HepG2 (cell line): ENCODE data around the gene ALDH2. TPM values are rescaled to one million over a fixed set of nuclear protein-coding genes. Genes with fewer than 3 reads are reported as not detected.

Experiments used
- ATAC-seq: fragments of 200-7000 bp; cut with Tn5 transposase; 3 replicates; pipeline ENCODE4 v1.9.1; 2020; ENCODE audit warnings: mild to moderate bottlenecking, moderate library complexity
- BruUV-seq: library from RNA; stranded (reverse); fragments of 400-500 nt; replicated peaks from 2 replicates; lab custom pipeline; 2021; lab: Mats Ljungman, UMichigan
- CTCF ChIA-PET: fragments of 300-600 bp; formaldehyde crosslinking; extraction: SDS; loops from one replicate; lab custom pipeline; 2021; ENCODE audit warnings: low total read pairs, inconsistent platforms, low intra/inter-chr PET ratio; lab: Yijun Ruan, JAX
- POLR2A ChIA-PET: fragments of 350-600 bp; sonication (Branson Sonifier 250); formaldehyde crosslinking; loops from one replicate; lab custom pipeline; 2020; ENCODE audit warnings: antibody characterized with exemption, inconsistent platforms; lab: Yijun Ruan, JAX
- DNase-seq: peaks from one replicate; pipeline ENCODE4 v3.0.0-alpha.2; 2015; ENCODE audit warnings: low spot score
- FAIRE-seq: peaks from 3 replicates; lab custom pipeline; 2011; peaks lifted over from hg19 to GRCh38; lab: Jason Lieb, UNC
- H2AFZ ChIP-seq: one replicate; pipeline ENCODE4 v1.6.1; 2011; ENCODE audit warnings: low read length, inconsistent platforms
- H3K27ac ChIP-seq: fragments of 300-600 bp; 3 replicates; pipeline ENCODE4 v1.8.0; 2011; ENCODE audit warnings: mixed run types, mild to moderate bottlenecking, mixed read lengths, low read length, inconsistent platforms; ENCODE audit not compliant: insufficient read depth; ENCODE audit errors: extremely low read length
- H3K27me3 ChIP-seq, 2 experiments: fragments of 200-600 bp in 1 of 2; 2 replicates in 1 of 2; 3 replicates in 1 of 2; pipeline versions ENCODE4 v1.6.0 to v1.8.0; 2011; ENCODE audit warnings: low read length in 2 of 2, mild to moderate bottlenecking in 2 of 2, moderate library complexity in 2 of 2, inconsistent platforms in 1 of 2; ENCODE audit not compliant: insufficient read depth in 2 of 2, control insufficient read depth in 1 of 2
- H3K36me3 ChIP-seq, 2 experiments: fragments of 200-600 bp in 1 of 2; replicated peaks in 1 of 2; 2 replicates in 1 of 2; 3 replicates in 1 of 2; pipeline versions ENCODE4 v1.5.1 to v1.8.0; 2011; ENCODE audit warnings: low read length in 2 of 2, inconsistent platforms in 1 of 2; ENCODE audit not compliant: insufficient read depth in 2 of 2, control insufficient read depth in 1 of 2
- H3K4me1 ChIP-seq: 2 replicates; pipeline ENCODE4 v1.5.1; 2012; ENCODE audit warnings: low read length, inconsistent platforms; ENCODE audit not compliant: insufficient read depth
- H3K4me2 ChIP-seq: 2 replicates; pipeline ENCODE4 v1.6.0; 2011; ENCODE audit warnings: low read depth, low read length, inconsistent platforms
- H3K4me3 ChIP-seq, 3 experiments: fragments of 200-600 bp in 1 of 3; sonication (generic), shearing (Covaris generic) in 1 of 3; replicated peaks in 1 of 3; 2 replicates each; pipeline ENCODE4 v1.5.1; 2011 to 2016; ENCODE audit warnings: low read length in 3 of 3, inconsistent platforms in 2 of 3, low read depth in 2 of 3, mild to moderate bottlenecking in 2 of 3, control low read depth in 1 of 3, mixed read lengths in 1 of 3; ENCODE audit not compliant: insufficient read depth in 1 of 3
- H3K79me2 ChIP-seq: one replicate; pipeline ENCODE4 v1.6.1; 2011; ENCODE audit warnings: low read length, inconsistent platforms; ENCODE audit not compliant: insufficient read depth
- H3K9ac ChIP-seq: 2 replicates; pipeline ENCODE4 v1.6.0; 2011; ENCODE audit warnings: mild to moderate bottlenecking, low read depth, low read length, inconsistent platforms; ENCODE audit not compliant: insufficient read depth
- H3K9me3 ChIP-seq: 2 replicates; pipeline ENCODE4 v1.5.1; 2012; ENCODE audit warnings: mild to moderate bottlenecking, low read length
- H4K20me1 ChIP-seq: 2 replicates; pipeline ENCODE4 v1.6.0; 2011; ENCODE audit warnings: inconsistent platforms, mild to moderate bottlenecking, low read length, moderate library complexity; ENCODE audit not compliant: insufficient read depth
- ELF3 ChIP-seq: IDR thresholded peaks from 2 replicates; pipeline ENCODE4 v1.6.1; 2016; ENCODE audit warnings: missing genetic modification reagents, missing compliant biosample characterization
- ERF ChIP-seq: IDR thresholded peaks from 2 replicates; pipeline ENCODE4 v1.6.1; 2018; ENCODE audit warnings: missing biosample characterization, missing genetic modification reagents
- JUNB ChIP-seq: sonication (generic); formaldehyde crosslinking; IDR thresholded peaks from 2 replicates; pipeline ENCODE4 v1.8.0; 2022; ENCODE audit warnings: missing genetic modification reagents, mild to moderate bottlenecking, borderline replicate concordance
- KDM6A ChIP-seq: IDR thresholded peaks from 2 replicates; pipeline ENCODE4 v1.6.1; 2016; ENCODE audit warnings: low read depth
- KLF11 ChIP-seq: IDR thresholded peaks from 2 replicates; pipeline ENCODE4 v1.6.1; 2016; ENCODE audit warnings: missing compliant biosample characterization
- MAF1 ChIP-seq: sonication (generic); formaldehyde crosslinking; IDR thresholded peaks from 2 replicates; pipeline ENCODE4 v1.5.0; 2020; ENCODE audit warnings: missing genetic modification reagents, borderline replicate concordance
- MED1 ChIP-seq: sonication (generic); formaldehyde crosslinking; IDR thresholded peaks from 2 replicates; pipeline ENCODE4 v1.4.0; 2020; ENCODE audit warnings: missing genetic modification reagents
- MIER3 ChIP-seq: IDR thresholded peaks from 2 replicates; pipeline ENCODE4 v1.6.1; 2016; ENCODE audit warnings: missing compliant biosample characterization, borderline replicate concordance
- PLRG1 ChIP-seq: fragments of 450-650 bp; conservative IDR thresholded peaks from 2 replicates; pipeline ENCODE4 v1.6.1; 2016
- SALL1 ChIP-seq: sonication (generic); formaldehyde crosslinking; IDR thresholded peaks from 2 replicates; pipeline ENCODE4 v1.8.0; 2022; ENCODE audit warnings: mild to moderate bottlenecking, missing genetic modification reagents
- SAP130 ChIP-seq: IDR thresholded peaks from 2 replicates; pipeline ENCODE4 v1.6.1; 2016; ENCODE audit warnings: low read depth
- SMAD1 ChIP-seq: sonication (generic); formaldehyde crosslinking; IDR thresholded peaks from 2 replicates; pipeline ENCODE4 v1.4.0; 2020; ENCODE audit warnings: missing genetic modification reagents, low read depth, mild to moderate bottlenecking, borderline replicate concordance
- SOX5 ChIP-seq: IDR thresholded peaks from 2 replicates; pipeline ENCODE4 v1.6.1; 2016; ENCODE audit warnings: borderline replicate concordance
- SUZ12 ChIP-seq: fragments of 150-350 bp; IDR thresholded peaks from 2 replicates; pipeline ENCODE4 v1.6.1; 2014; ENCODE audit warnings: low read depth, low read length
- ZBTB38 ChIP-seq: sonication (generic); formaldehyde crosslinking; IDR thresholded peaks from 2 replicates; pipeline ENCODE4 v1.5.1; 2020; ENCODE audit warnings: mild to moderate bottlenecking, missing genetic modification reagents
- ZNF282 ChIP-seq: fragments of 450-650 bp; IDR thresholded peaks from 2 replicates; pipeline ENCODE4 v1.6.1; 2018; ENCODE audit not compliant: partially characterized antibody
- ZSCAN5A ChIP-seq: sonication (generic); formaldehyde crosslinking; IDR thresholded peaks from 2 replicates; pipeline ENCODE4 v1.8.0; 2022; ENCODE audit warnings: mild to moderate bottlenecking, missing genetic modification reagents, borderline replicate concordance
- WGBS: methylation state at CpG from one replicate; pipeline ENCODE4 v1.1.6; 2017; ENCODE audit warnings: low lambda C conversion rate; 5-methylcytosine and 5-hydroxymethylcytosine counted together
- in situ Hi-C: cut with HindIII; loops from 2 replicates; pipeline ENCODE4 v1.10.0; 2017; ENCODE audit warnings: low pct_unique_long_range_greater_than_20kb; ENCODE audit not compliant: extremely low pct_ligation_motif_present
- intact Hi-C: fragments of 100-400 bp; cut with micrococcal nuclease; formaldehyde crosslinking; loops from one replicate; pipeline ENCODE4 v1.10.0; 2022; ENCODE audit not compliant: unreplicated experiment
- polyA plus RNA-seq, 8 experiments: library from polyadenylated mRNA; depleted of rRNA in 3 of 8; stranded (reverse) in 7 of 8; unstranded in 1 of 8; fragments of >200 nt; fragmentation: Illumina TruSeq in 4 of 8; extraction: Trizol in 4 of 8; gene quantifications; 2 replicates each; pipeline versions ENCODE4 v1.2.1 to v1.2.3, GENCODE V29; 2011 to 2016; ENCODE audit warnings: low read depth in 4 of 8, missing spikeins in 1 of 8, mixed read lengths in 1 of 8; ENCODE audit not compliant: insufficient read depth in 1 of 8
- total RNA-seq, 5 experiments: library from RNA; depleted of rRNA; stranded (reverse); fragments of >200 nt; fragmentation: Illumina TruSeq; extraction: Trizol; gene quantifications; 2 replicates each; pipeline ENCODE4 v1.2.3, GENCODE V29; 2016; ENCODE audit warnings: low read depth in 1 of 5
- TF ChIP-seq, protein P1 (sequence below): sonication (generic); formaldehyde crosslinking; IDR thresholded peaks from 2 replicates; pipeline ENCODE4 v1.5.0; 2020; ENCODE audit warnings: mild to moderate bottlenecking, missing genetic modification reagents, borderline replicate concordance
- TF ChIP-seq, protein P2 (sequence below): sonication (generic); formaldehyde crosslinking; IDR thresholded peaks from 2 replicates; pipeline ENCODE4 v1.5.1; 2020; ENCODE audit warnings: mild to moderate bottlenecking, missing genetic modification reagents, moderate library complexity

Gene ALDH2
- total and polyA plus RNA-seq, 2 of the 13 experiments (the other 11 are each of a cell fraction or from before 2014, with no cell fraction given) = 78.8 to 103 TPM

- FAIRE-seq = peak; percentile 88
- ChIA-PET POLR2A (interaction anchor here (0.8 to 4.5 kb wide), 4 partner anchors 9 to 90 kb away, joined by 3 to 94 read pairs (median 6); partner anchors contain the start of genes ACAD10, ALDH2 and BRAP), CTCF (no interaction called here)
- H2AFZ ChIP-seq = no peak overlapping the region
- BruUV-seq = TSS peak; percentile 30
- H3K9me3 ChIP-seq = no peaks in the 10 kb centered on the region
- H3K36me3 ChIP-seq = peaks cover 0 to 5% of the 10 kb centered on the region in 2 experiments; a peak in 3 of 5 replicates
- H3K27me3 ChIP-seq = no peaks in the 10 kb centered on the region
- in situ Hi-C loops (no loop called here), intact Hi-C loops (loop anchor here (5.0 kb wide), 1 partner anchor 37 kb away; no protein-coding TSS in a partner anchor)
- H3K4me2 ChIP-seq = peak overlapping the region; percentile 75
- H3K79me2 ChIP-seq = peaks cover 26% of the 10 kb centered on the region
- peak; percentile 80 for DNase-seq
- peak overlapping the region; percentile 9 to 46 (median 15); a peak in 1 of 6 replicates for H3K4me3 ChIP-seq
- H3K9ac ChIP-seq = peak overlapping the region; percentile 40
- peaks cover 92% of the 10 kb centered on the region for H3K4me1 ChIP-seq
- 23% methylated on average over 14 of the region's 15 CpGs for WGBS
- peak overlapping the region; percentile 87 for H3K27ac ChIP-seq
- H4K20me1 ChIP-seq = peaks cover 5% of the 10 kb centered on the region; the same call in 1 of the 2 replicates
- ATAC-seq = no peak
- peak; percentile 11; the same call in 1 of the 2 replicates for TF ChIP-seq SOX5
- TF ChIP-seq SAP130 (CRISPR knock-in tag) = peak; percentile 78
- no peak for TF ChIP-seq ZNF282
- 0 out of 2 replicates have a peak, but pooled peaks have one; percentile 32 for TF ChIP-seq MIER3 (CRISPR knock-in tag)
- TF ChIP-seq, protein P1, sequence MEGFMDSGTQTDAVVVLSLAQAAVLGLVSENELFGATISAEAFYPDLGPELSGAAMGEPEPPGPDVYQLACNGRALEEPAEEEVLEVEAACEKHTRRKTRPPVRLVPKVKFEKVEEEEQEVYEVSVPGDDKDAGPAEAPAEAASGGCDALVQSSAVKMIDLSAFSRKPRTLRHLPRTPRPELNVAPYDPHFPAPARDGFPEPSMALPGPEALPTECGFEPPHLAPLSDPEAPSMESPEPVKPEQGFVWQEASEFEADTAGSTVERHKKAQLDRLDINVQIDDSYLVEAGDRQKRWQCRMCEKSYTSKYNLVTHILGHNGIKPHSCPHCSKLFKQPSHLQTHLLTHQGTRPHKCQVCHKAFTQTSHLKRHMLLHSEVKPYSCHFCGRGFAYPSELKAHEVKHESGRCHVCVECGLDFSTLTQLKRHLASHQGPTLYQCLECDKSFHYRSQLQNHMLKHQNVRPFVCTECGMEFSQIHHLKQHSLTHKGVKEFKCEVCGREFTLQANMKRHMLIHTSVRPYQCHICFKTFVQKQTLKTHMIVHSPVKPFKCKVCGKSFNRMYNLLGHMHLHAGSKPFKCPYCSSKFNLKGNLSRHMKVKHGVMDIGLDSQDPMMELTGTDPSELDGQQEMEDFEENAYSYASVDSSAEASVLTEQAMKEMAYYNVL (CRISPR knock-in tag) = 0 out of 2 replicates have a peak, but pooled peaks have one; percentile 24
- TF ChIP-seq ELF3 (CRISPR knock-in tag) = peak; percentile 88
- no peak for TF ChIP-seq SUZ12
- 0 out of 2 replicates have a peak, but pooled peaks have one; percentile 20 for TF ChIP-seq KDM6A (CRISPR knock-in tag)
- TF ChIP-seq ERF = peak; percentile 50; the same call in 1 of the 2 replicates
- TF ChIP-seq PLRG1 = no peak
- TF ChIP-seq ZBTB38 = no peak
- TF ChIP-seq KLF11 (CRISPR knock-in tag) = 0 out of 2 replicates have a peak, but pooled peaks have one; percentile 57
- peak; percentile 61 for TF ChIP-seq MED1 (CRISPR knock-in tag)
- no peak for TF ChIP-seq MAF1 (CRISPR knock-in tag)
- TF ChIP-seq JUNB (CRISPR knock-in tag) = no peak
- TF ChIP-seq, protein P2, sequence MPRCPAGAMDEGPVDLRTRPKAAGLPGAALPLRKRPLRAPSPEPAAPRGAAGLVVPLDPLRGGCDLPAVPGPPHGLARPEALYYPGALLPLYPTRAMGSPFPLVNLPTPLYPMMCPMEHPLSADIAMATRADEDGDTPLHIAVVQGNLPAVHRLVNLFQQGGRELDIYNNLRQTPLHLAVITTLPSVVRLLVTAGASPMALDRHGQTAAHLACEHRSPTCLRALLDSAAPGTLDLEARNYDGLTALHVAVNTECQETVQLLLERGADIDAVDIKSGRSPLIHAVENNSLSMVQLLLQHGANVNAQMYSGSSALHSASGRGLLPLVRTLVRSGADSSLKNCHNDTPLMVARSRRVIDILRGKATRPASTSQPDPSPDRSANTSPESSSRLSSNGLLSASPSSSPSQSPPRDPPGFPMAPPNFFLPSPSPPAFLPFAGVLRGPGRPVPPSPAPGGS (CRISPR knock-in tag) = 0 out of 2 replicates have a peak, but pooled peaks have one; percentile 30
- no peak for TF ChIP-seq SMAD1 (CRISPR knock-in tag)
- no peak for TF ChIP-seq ZSCAN5A (CRISPR knock-in tag)
- peak; percentile 56 for TF ChIP-seq SALL1 (CRISPR knock-in tag)
These were observed 8.8 kb downstream of the ALDH2 start for GRCh38 chr12:111775205-111776193.
